Tibial nerve (tissue), 4 donors: Measurements from ENCODE around the gene EHD2. TPM values are rescaled to one million over a fixed set of nuclear protein-coding genes. Genes with fewer than 3 reads are reported as not detected.
A peak's percentile ranks its signal among the peaks of the same experiment; 100 is the strongest.

Experiments used
- DNase-seq, 2 donors: peaks; one replicate each; pipeline ENCODE4 v3.0.0-alpha.2; 2019; ENCODE audit warnings: low spot score in 2 of 2
- H3K27ac ChIP-seq, 4 donors: fragments of 200-600 bp; sonication (generic) in 3 of 4; one replicate each; pipeline ENCODE4 v1.5.1; 2017 to 2019; ENCODE audit warnings: mild to moderate bottlenecking in 1 of 4
- H3K27me3 ChIP-seq, 2 donors: fragments of 200-600 bp; sonication (generic) in 1 of 2; one replicate each; pipeline versions ENCODE4 v1.5.1 to v1.6.0; 2017 to 2019
- H3K36me3 ChIP-seq, 3 donors: fragments of 200-600 bp; sonication (generic); one replicate each; pipeline ENCODE4 v1.5.1; 2018 to 2019
- H3K4me1 ChIP-seq, 4 donors: fragments of 200-600 bp; sonication (generic) in 3 of 4; one replicate each; pipeline ENCODE4 v1.5.1; 2017 to 2019
- H3K4me3 ChIP-seq, 4 donors: fragments of 200-600 bp; sonication (generic) in 3 of 4; one replicate each; pipeline ENCODE4 v1.5.1; 2017 to 2019; ENCODE audit warnings: mild to moderate bottlenecking in 1 of 4, moderate library complexity in 1 of 4
- H3K9me3 ChIP-seq, 4 donors: fragments of 200-600 bp; sonication (generic) in 3 of 4; one replicate each; pipeline ENCODE4 v1.5.1; 2017 to 2019
- CTCF ChIP-seq, 5 experiments: fragments of 200-600 bp in 3 of 5; fragments of 450-650 bp in 2 of 5; sonication (generic) in 3 of 5; IDR thresholded peaks; one replicate each; pipeline ENCODE4 v1.5.1; 2016 to 2019; ENCODE audit warnings: antibody characterized with exemption in 5 of 5, mild to moderate bottlenecking in 3 of 5, moderate library complexity in 2 of 5
- EP300 ChIP-seq, 2 donors: sonication (generic); formaldehyde crosslinking; IDR thresholded peaks; one replicate each; pipeline ENCODE4 v1.6.1; 2017; ENCODE audit warnings: antibody characterized with exemption in 2 of 2, mild to moderate bottlenecking in 1 of 2
- POLR2A ChIP-seq, 2 donors: fragments of 450-650 bp; IDR thresholded peaks; one replicate each; pipeline ENCODE4 v1.6.1; 2017; ENCODE audit warnings: antibody characterized with exemption in 2 of 2, mild to moderate bottlenecking in 2 of 2, moderate library complexity in 2 of 2
- WGBS, 2 donors: methylation state at CpG; one replicate each; pipeline ENCODE4 v1.1.5; 2018; 5-methylcytosine and 5-hydroxymethylcytosine counted together
- total RNA-seq, 4 donors: library from RNA; depleted of rRNA; stranded (reverse); fragments of >200 nt; gene quantifications; one replicate each; pipeline ENCODE4 v1.1.0, GENCODE V29; 2016

The EHD2 gene
- total RNA-seq, 4 donors from 2014 or later = 128 to 196 (median 159) TPM

- TF ChIP-seq CTCF (IDR thresholded peaks at IDR 0.05) = no peak
- no peak for TF ChIP-seq POLR2A (IDR thresholded peaks at IDR 0.05)
- TF ChIP-seq EP300 (IDR thresholded peaks at IDR 0.05) = no peak
- 70 to 93% methylated on average over 7 of the region's 7 CpGs for WGBS, 2 donors
- H3K27ac ChIP-seq = no peak overlapping the region
- H3K9me3 ChIP-seq = no peaks in the 10 kb centered on the region
- peaks cover 0 to 64% (median 0%) of the 10 kb centered on the region in 3 donors for H3K36me3 ChIP-seq
- H3K4me3 ChIP-seq = no peak overlapping the region
- H3K4me1 ChIP-seq = no peaks in the 10 kb centered on the region
- no peaks in the 10 kb centered on the region for H3K27me3 ChIP-seq
- no peak for DNase-seq
These were observed 21.4 kb upstream of the EHD2 start for GRCh38 chr19:47691782-47692181.

- WGBS, 2 donors = 72 to 84% methylated on average over 14 to 15 of the region's 17 CpGs
- H3K27me3 ChIP-seq = no peaks in the 10 kb centered on the region
- H3K9me3 ChIP-seq = no peaks in the 10 kb centered on the region
- no peak for DNase-seq
- peaks cover 0 to 11% (median 2%) of the 10 kb centered on the region in 4 donors for H3K4me1 ChIP-seq
- no peak for TF ChIP-seq POLR2A (IDR thresholded peaks at IDR 0.05)
- TF ChIP-seq CTCF (IDR thresholded peaks at IDR 0.05) = no peak
- H3K27ac ChIP-seq = peak overlapping the region in 1 of 4 donors; percentile 86
- peaks cover 0 to 62% (median 2%) of the 10 kb centered on the region in 3 donors for H3K36me3 ChIP-seq
- no peak overlapping the region for H3K4me3 ChIP-seq
These were observed 19.7 kb upstream of the EHD2 start for GRCh38 chr19:47693489-47693888.

GRCh38 chr19:47693903-47694302 is 19.3 kb upstream of the EHD2 start:
- TF ChIP-seq POLR2A (IDR thresholded peaks at IDR 0.05) (no peak), EP300 (IDR thresholded peaks at IDR 0.05) (no peak), CTCF (IDR thresholded peaks at IDR 0.05) (no peak)
- H3K36me3 ChIP-seq = peaks cover 0 to 66% (median 6%) of the 10 kb centered on the region in 3 donors
- DNase-seq = no peak
- H3K27me3 ChIP-seq = no peaks in the 10 kb centered on the region
- H3K27ac ChIP-seq = peak overlapping the region in 1 of 4 donors; percentile 86
- H3K9me3 ChIP-seq = no peaks in the 10 kb centered on the region
- peaks cover 0 to 11% (median 2%) of the 10 kb centered on the region in 4 donors for H3K4me1 ChIP-seq
- WGBS, 2 donors = 68 to 89% methylated on average over 9 to 13 of the region's 14 CpGs
- H3K4me3 ChIP-seq = no peak overlapping the region

- H3K4me3 ChIP-seq = no peak overlapping the region
- WGBS, 2 donors = 84 to 88% methylated on average over 27 of the region's 28 CpGs
- peaks cover 0 to 11% (median 2%) of the 10 kb centered on the region in 4 donors for H3K4me1 ChIP-seq
- TF ChIP-seq CTCF (IDR thresholded peaks at IDR 0.05) (no peak), EP300 (IDR thresholded peaks at IDR 0.05) (no peak), POLR2A (IDR thresholded peaks at IDR 0.05) (no peak)
- no peaks in the 10 kb centered on the region for H3K9me3 ChIP-seq
- no peak for DNase-seq
- no peaks in the 10 kb centered on the region for H3K27me3 ChIP-seq
- H3K27ac ChIP-seq = peak overlapping the region in 1 of 4 donors; percentile 86
- peaks cover 0 to 74% (median 7%) of the 10 kb centered on the region in 3 donors for H3K36me3 ChIP-seq
These were observed 18.6 kb upstream of the EHD2 start for GRCh38 chr19:47694466-47695273.

- no peaks in the 10 kb centered on the region for H3K9me3 ChIP-seq
- DNase-seq = no peak
- no peaks in the 10 kb centered on the region for H3K27me3 ChIP-seq
- no peak overlapping the region for H3K4me3 ChIP-seq
- peaks cover 0 to 74% (median 7%) of the 10 kb centered on the region in 3 donors for H3K36me3 ChIP-seq
- 80 to 83% methylated on average over 26 of the region's 26 CpGs for WGBS, 2 donors
- TF ChIP-seq CTCF (IDR thresholded peaks at IDR 0.05) = no peak
- no peak for TF ChIP-seq POLR2A (IDR thresholded peaks at IDR 0.05)
- no peak for TF ChIP-seq EP300 (IDR thresholded peaks at IDR 0.05)
- H3K27ac ChIP-seq = peak overlapping the region in 1 of 4 donors; percentile 86
- peaks cover 0 to 11% (median 2%) of the 10 kb centered on the region in 4 donors for H3K4me1 ChIP-seq
These were observed 17.5 kb upstream of the EHD2 start for GRCh38 chr19:47695533-47696262.
